OCI-M1 (cell line): ENCODE results near the gene ELOVL5.

Experiments
- DNase-seq: peaks from one replicate; lab custom pipeline; 2025; lab: John Stamatoyannopoulos, UW

Gene ELOVL5

DNA sequence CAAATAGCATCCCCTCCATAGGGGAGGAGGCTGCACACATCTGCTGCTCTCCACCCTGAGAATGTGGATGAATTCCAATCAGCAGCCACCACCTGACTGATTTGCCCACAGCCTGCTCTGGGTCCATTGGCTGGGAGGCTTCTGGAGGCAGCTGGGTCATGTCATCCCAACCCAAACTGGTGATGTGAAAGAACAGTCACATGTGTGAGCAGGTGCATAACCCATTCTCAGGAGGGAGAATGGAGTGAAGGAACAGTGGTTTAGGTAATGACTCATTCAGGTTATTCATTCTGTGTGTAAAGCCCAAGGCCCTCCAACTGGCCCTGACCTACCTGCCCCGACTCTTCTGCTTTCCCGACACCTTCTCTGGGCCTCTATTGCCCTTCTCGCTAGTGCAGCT, 109.2 kb downstream of the ELOVL5 start:
- DNase-seq, result no peak

DNA sequence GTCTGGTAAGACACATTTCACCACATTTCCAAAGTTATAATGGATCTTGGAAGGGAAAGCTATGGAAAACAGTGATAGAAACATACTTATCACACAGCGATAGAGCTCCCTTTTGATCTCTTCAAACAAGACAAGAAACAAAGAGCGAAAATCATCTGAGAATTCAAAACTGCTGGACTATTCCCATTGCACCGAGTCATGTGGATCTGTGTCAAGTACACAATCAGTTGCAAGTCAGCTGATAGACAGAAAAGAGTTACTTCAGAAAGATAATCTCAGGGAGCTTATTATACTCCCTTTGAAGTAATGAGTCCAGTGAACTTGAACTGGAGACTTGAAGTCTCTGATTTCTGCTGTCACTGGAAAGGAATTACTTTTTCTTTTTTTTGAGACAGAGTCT, 110.4 kb downstream of the ELOVL5 start:
- no peak for DNase-seq

DNA sequence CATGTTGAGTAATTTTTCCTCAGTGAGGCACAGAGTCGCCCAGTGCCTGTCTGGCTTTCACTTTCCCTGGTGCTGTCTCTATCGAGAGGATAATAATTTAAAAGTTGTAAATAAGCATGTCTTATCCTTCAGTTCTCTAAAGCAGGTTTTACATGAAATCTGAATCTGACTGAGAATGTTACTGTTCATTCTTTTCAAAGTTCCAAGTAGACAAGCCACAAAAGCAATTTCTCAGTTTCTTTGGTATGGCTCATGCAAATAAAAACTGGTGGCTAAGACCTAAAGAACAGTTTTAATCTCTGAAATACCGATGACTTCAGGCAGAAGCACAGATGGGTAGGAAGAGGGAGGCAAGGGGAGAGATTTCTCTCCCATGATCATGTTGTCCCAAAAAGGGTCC, 112.5 kb downstream of the ELOVL5 start:
- DNase-seq, result no peak

DNA sequence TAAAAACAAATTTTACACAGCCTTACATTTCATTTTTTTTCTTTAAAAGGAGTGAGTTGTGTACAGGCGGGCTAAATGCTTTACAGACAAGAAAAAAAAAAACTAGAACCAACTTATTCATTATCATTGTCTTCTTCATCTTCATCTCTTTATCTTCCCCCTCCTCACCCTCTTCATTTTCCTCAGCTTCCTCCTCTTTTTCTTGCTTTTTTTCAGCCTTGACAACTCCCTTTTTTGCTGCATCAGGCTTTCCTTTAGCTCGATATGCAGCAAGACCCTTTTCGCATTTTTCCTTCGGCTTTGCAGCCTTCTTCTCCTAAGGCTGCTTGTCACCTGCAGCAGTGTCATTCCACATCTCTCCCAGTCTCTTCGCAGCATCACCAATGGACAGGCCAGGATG, 113.2 kb downstream of the ELOVL5 start:
- DNase-seq, result no peak

DNA sequence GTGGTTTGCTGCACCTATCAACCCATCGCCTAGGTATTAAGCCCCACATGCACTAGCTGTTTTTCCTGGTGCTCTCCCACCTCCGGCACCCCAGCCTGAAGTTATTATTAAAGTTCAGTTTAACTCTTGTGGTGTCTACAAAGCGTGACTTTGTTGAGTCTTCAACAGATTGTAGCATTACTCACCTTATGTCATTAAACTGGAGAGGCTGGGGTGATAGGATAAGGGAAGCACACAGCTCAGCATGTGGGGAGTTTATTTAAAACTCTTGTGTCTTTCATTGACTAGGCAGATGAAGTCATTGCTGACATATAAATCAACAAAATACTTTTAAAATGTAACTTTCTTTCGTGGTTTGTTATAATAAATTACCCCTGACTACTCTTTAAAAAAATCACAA, 115.4 kb downstream of the ELOVL5 start:
- DNase-seq, result no peak

DNA sequence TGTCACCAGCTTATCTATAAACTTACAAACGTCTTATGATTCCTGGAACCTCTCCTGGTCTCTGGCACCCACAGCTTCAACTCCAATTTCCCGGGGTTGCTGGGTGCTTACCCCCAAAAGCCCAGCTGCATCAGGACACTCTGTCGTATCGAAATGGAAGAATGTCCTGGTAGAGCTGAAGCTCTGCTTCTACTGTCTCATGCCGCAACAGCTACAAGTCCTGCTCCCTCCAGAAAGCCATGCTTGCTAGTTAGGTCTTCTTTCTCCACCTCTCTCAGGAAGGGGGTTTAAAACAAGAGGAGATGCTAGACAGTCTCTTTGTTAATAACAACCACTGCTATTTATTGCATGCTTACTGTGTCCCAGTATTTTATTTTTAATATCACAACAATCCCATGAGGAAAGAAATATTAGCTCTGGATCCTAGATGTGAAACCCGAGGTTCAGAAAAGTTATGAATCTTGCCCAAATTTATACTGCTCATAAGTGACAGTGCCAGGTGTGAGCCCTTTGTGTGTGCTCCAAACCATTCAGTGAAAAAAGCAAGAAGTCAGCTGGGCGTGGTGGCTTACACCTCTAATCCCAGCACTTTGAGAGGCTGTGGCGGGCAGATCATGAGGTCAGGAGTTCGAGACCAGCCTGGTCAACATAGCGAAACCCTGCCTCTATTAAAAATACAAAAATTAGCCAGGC, 117.8 kb downstream of the ELOVL5 start:
- no peak for DNase-seq

DNA sequence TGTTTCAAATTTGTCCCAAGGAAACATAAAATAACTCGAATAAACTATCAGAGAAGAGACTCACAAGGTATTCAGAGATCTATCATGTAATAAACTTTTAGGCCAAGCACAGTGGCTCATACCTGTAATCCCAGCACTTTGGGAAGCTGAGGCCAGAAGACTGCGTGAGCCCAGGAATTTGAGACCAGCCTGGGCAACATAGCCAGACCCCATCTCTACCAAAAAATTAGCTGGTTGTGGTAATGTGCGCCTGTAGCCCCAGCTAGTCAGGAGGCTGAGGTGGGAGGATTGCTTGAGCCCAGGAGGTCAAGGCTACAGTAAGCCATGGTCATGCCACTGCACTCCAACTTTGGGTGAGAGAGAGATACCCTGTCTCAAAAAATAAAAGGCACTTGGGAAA, 120.9 kb downstream of the ELOVL5 start:
- no peak for DNase-seq

DNA sequence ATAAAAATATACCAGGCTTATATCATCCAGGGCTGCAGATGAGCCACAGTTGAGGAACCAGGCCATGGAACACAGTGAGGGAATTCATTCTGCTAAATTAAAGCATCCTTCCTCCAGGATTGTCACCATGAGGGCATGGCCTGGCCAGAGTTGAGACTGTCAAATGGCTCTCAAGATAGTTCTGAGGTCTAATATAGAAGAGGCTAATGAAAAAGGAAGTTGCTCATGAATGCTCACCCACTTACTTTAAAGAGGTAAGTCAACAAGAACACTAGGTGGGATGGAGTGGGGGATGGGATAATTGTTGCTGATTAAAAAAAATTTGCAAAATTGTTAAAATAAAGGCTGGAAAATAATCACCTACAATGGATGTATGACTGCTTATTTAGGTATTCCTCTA, 128.1 kb downstream of the ELOVL5 start:
- no peak for DNase-seq
